DMS153 treated with DMSO at 0.1 percent for 48 hours (cell line): ENCODE results near the gene IGF2BP3.
"Not testable (repeated sequence)": the region's sequence is repeated elsewhere in the genome, so short reads cannot be mapped to it uniquely, and the experiment has no call there.

Source experiments
- DNase-seq: peaks from one replicate; lab custom pipeline; 2025; ENCODE audit not compliant: unreplicated experiment; lab: John Stamatoyannopoulos, UW

Gene IGF2BP3

GRCh38 chr7:23343806-23344475 is 126.3 kb downstream of the IGF2BP3 start:
- DNase-seq = no peak

DNA sequence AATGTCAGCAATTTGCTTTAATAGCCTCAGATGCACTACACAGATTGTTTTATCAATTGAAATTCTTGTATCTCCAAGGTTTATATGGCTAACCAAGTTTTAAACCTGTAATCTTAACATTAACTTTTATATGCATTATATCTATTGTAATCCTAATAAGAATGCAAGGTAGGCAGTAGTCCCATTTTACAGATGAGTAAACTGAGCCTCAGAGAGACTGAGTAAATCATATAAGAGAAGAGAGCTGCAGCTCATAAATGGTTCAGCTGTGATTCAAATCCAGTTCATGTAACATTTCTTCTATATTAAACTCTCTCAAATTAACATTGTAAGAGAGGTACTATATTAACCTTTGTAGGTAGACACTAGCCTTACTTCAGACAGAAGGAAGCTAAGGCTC is 127.2 kb downstream of the IGF2BP3 start:
- DNase-seq = no peak

DNA sequence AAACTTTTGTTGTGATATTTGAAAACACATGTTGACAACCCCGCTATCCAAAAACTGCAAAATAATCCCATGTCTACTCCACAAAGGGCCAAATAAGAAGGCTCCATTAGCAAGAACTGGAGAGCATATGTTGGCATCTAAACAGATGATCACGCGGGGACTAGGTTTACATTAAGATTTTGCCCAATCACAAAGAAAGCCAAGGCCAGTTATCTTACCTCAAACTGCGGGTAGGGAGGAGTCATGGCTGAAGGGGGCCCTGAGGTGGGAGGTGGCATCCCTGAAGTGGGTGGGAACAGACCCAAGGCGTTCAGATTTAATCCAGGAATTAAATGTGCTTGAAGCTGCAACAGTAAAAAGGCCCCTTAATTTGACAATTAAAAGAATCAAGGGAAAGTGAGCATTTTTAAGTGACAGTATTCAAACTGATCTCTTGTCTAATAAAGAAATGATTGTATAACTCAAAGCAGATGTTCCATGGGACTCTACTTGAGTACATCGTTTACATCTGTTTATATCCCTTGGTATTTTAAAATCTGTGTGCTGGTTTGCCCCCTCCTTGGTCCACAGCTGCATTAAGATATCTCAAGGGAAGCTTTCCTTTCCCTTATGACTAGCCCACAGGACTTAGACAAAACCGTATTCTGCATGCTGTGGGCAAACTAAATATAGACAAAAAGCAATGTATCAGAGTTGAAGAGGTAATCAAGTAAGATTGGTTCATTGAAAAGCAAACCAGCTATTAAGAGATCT is 128.3 kb downstream of the IGF2BP3 start:
- DNase-seq = no peak

GRCh38 chr7:23338863-23339262 is 131.4 kb downstream of the IGF2BP3 start:
- no peak for DNase-seq

DNA sequence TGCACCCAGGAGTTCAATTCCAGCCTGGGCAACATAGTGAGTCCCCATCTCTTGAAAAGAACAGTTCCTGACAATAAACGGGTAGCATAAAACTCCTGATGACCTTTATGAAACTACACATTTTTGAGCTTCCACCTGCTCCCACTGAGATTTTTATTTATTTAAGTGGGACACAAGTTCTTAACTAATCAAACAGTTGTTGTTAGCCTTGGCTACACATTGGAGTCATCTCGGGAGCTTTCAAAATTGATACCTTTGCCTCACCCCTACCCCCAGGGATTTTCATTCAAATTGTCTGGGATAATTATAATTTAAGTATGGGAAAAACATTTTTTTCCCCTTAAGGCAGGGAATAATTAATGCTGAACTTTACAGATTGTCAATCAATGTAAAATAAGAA is 131.9 kb downstream of the IGF2BP3 start:
- no peak for DNase-seq

- no peak for DNase-seq
Measured at GRCh38 chr7:23337374-23337773, 132.9 kb downstream of the IGF2BP3 start.

DNA sequence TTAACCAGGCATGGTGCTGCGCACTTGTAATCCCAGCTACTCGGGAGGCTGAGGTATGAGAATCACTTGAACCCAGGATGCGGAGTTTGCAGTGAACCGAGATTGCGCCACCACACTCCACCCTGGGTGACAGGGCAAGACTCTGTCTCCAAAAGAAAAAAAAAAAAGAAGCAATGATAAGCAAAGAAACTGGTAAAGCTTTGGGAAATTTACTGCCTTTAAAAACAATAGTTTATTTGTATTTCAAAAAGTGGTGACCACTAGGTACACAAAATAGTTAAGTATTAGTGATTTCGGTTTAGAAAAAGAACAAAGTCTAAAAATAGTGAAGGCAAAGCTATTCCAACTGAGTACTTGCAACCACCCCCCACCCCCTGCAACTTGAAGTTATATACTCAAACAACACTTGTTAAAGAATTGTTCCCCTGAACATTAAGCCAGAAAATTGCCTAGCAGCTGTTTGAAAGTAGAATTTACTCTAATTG is 133.4 kb downstream of the IGF2BP3 start:
- DNase-seq = no peak

DNA sequence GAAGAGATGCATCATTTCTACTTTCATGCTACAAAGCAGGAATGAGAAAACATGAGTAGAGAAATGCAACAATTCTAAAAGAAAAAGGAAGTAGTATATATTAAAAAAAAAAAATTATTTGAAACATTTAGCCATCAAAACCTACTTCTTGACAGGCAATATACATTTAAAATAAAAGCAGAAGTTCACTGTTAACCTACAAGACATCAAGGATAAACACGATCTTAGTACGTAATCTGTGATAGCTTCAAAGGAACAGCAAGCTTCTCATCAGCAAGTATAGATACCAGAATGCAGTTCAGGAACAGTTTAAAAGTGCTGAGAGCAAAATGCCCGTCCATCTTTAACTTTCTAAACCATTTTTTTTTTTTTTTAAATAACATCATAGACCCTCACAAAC is 134.2 kb downstream of the IGF2BP3 start:
- DNase-seq = no peak

DNA sequence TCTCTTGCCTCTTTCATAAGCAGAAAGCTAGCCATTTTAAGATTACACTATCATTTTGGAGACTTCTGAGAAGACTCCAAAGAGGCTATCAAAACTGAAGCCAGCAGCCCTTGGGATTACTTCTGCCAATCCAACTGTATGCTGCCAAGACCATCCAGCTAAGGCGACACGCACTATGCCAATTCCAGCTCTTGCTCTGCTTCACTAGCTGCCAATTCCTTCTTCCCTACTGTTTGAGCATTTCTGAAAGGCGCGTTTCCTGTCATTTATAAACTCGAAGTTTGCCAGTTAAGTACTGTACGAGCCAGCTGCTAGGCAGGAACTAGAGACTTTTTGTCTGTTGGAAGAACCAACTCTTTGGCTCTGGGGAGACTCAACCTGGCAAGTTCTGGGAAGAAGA is 134.7 kb downstream of the IGF2BP3 start:
- no peak for DNase-seq

- no peak for DNase-seq
Measured at GRCh38 chr7:23335136-23335535, 135.2 kb downstream of the IGF2BP3 start.

GRCh38 chr7:23334482-23335056 is 135.7 kb downstream of the IGF2BP3 start:
- no peak for DNase-seq

DNA sequence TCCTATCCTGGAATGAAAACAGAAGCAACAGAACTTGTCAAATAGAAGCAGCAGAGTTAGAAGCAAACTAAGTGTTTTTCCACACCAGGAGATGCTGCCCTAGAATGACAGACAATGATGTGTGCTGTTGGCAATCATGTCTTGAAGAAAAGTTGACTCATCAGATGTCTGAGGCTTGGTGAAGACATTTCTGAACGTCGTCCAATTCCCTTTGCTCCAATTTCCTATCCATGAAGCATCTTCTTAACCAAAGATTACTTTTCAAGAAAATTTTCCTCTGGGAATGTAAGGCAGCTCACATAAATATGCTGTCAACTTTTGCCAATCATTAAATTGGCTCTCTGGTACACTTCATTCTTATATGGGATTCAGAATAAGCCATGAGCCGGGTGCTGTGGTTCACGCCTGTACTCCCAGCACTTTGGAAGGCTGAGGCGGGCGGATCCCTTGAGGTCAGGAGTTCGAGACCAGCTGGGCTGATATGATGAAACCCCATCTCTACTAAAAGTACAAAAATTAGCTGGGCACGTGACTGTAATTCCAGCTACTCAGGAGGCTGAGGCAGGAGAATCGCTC is 136.5 kb downstream of the IGF2BP3 start:
- no peak for DNase-seq

GRCh38 chr7:23332910-23333612 is 137.2 kb downstream of the IGF2BP3 start:
- DNase-seq = no peak

DNA sequence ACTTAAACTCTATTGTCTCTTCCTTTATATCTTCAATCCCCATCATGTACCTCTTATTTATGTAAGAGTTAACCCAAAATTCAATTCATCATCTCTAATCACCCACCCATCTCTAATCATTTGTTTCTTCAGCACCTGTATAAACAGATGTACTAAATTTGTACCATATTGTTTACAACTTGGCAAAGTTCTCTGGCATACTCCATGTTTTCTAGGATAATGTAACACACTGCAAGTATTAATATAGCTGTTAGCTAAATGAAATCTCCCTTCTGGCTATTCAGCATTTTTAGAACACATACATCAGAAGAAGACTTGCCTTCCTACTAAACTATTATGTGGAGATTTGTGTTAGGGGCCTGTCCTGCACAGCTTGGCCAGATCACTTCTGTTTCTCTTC is 138.1 kb downstream of the IGF2BP3 start:
- DNase-seq = no peak

GRCh38 chr7:23331132-23331531 is 139.2 kb downstream of the IGF2BP3 start:
- DNase-seq = no peak

- no peak for DNase-seq
Measured at GRCh38 chr7:23315366-23315765, 154.9 kb downstream of the IGF2BP3 start.

GRCh38 chr7:23312141-23312540 is 158.2 kb downstream of the IGF2BP3 start:
- not testable (repeated sequence) for DNase-seq

DNA sequence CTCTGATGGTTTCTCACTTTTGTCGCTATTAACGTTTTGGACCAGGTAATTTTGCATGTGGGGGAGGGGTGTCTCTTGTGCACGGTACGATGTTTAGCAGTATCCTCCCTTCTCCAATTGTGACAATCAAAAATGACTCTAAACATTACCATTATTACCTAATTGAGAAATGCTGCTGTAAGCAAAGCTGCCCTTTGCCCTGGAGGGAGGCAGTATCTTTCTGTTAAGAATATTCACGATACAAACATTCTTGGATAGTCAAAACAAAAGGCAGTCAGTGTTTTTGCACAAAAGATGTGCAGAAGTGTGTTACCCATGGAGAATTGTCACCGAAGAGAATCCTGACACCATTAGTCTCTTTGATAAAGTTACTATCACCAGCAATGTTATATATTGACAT is 161.5 kb downstream of the IGF2BP3 start:
- DNase-seq = no peak

- no peak for DNase-seq
Measured at GRCh38 chr7:23306936-23307521, 163.3 kb downstream of the IGF2BP3 start.

DNA sequence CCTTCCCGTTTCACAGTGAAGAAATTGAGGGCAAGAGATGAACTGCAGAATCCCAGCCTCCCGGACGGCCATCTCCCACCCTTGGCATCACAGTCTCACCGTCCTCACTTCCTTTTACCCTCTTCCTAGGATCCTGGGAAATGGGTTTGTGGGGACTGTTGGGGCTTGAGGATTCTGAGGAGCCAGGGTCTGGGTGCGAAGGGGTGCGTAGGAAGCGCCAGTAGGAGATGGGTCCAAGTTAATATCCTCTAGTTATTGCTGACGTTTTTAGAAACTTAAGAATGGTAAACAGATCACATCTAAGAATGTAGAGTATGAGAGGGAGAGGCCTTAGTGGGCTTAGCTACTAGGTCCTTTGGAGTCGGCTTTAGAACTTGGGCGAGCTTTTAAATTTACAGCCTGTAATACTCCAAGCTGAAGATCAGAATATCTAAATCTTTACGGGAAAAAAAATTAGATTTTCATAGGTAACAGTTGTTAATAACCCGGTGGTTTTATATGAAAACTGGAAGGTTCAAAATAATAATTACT is 170.5 kb downstream of the IGF2BP3 start:
- no peak for DNase-seq
